GM10266 (cell line): ENCODE results near the gene SP9.

Experiments
- DNase-seq: peaks from one replicate; pipeline ENCODE4 v3.0.0; 2012; ENCODE audit errors: extremely low spot score
- CTCF ChIP-seq: IDR thresholded peaks from 2 replicates; pipeline ENCODE4 v1.5.1; 2012; ENCODE audit warnings: mild to moderate bottlenecking, low read depth; ENCODE audit not compliant: control insufficient read depth, insufficient read depth; ENCODE audit errors: missing control alignments

SP9 gene

GRCh38 chr2:174334278-174334715 is 457 bp upstream of the SP9 start:
- peak; percentile 20 for DNase-seq
- TF ChIP-seq CTCF = no peak

- TF ChIP-seq CTCF = no peak
- DNase-seq = peak; percentile 50
Observed at GRCh38 chr2:174335254-174335987, 667 bp downstream of the SP9 start.

- no peak for TF ChIP-seq CTCF
- DNase-seq = peak; percentile 43
Observed at GRCh38 chr2:174335988-174336500, 1.3 kb downstream of the SP9 start.

GRCh38 chr2:174336501-174337336 is 2.0 kb downstream of the SP9 start:
- peak; percentile 39 for TF ChIP-seq CTCF
- peak; percentile 71 for DNase-seq

GRCh38 chr2:174337337-174338146 is 2.8 kb downstream of the SP9 start:
- TF ChIP-seq CTCF = no peak
- DNase-seq = peak; percentile 64

- no peak for DNase-seq
- TF ChIP-seq CTCF = no peak
Observed at GRCh38 chr2:174338147-174338605, 3.4 kb downstream of the SP9 start.
